ENCODE measurements around the gene USP53. TPM values are rescaled to one million over a fixed set of nuclear protein-coding genes. Genes with fewer than 3 reads are reported as not detected.

USP53 gene
- total RNA-seq, 1 donor from 2014 or later = 26.6 TPM

DNA sequence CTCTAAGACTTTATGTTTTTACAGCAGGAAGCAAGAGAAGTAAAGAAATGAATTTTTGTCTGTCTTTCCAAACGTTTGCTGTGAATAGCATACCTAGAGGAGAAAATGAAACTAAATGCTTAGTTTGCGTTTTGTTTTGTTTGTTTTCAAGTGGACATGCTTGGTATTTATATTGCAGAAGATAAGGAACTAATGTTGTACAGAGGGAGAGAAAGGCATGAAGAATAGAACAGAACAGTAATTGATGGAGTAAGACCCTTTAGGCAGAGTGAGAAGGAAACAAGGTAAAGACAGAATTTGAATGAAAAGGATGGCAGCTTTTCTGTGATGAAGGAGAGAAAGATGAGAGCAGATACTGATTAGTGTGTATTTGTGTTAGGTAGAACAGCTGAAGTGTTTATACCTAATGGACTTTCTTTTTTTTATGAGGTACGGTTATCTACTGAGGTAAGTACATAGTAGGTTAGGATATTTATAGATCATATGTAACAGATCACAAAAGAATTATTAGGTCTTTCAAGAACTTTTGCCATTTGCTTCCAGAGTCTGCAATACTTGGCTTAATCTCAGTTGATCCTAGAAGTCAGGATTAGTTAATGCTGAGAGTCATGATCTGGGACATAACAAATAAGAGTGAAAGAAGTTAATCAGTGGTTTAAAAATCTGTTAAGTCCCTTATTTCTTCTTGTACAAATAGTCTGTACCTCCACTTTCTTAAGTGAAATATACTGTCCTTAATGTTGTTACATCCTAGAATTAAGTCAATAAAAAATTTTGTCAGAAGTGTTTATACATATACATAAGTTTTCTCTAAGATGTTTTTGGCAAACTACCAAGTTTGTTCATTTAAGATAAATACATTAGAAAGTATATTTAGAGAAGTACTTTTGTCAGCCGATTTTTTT is 72.6 kb downstream of the USP53 start:
- Histone ChIP-seq H3K4me3 (ENCODE audit: low read depth, low read length) (no peak overlapping the region), H3K36me3 (ENCODE audit: control insufficient read depth, insufficient read depth, low read length) (no peaks in the 10 kb centered on the region), H3K27me3 (ENCODE audit: control insufficient read depth, insufficient read depth, low read length) (no peaks in the 10 kb centered on the region)
- FAIRE-seq (no peak), DNase-seq (ENCODE audit: low read depth) (peak; percentile 46)
- TF ChIP-seq, protein P1, sequence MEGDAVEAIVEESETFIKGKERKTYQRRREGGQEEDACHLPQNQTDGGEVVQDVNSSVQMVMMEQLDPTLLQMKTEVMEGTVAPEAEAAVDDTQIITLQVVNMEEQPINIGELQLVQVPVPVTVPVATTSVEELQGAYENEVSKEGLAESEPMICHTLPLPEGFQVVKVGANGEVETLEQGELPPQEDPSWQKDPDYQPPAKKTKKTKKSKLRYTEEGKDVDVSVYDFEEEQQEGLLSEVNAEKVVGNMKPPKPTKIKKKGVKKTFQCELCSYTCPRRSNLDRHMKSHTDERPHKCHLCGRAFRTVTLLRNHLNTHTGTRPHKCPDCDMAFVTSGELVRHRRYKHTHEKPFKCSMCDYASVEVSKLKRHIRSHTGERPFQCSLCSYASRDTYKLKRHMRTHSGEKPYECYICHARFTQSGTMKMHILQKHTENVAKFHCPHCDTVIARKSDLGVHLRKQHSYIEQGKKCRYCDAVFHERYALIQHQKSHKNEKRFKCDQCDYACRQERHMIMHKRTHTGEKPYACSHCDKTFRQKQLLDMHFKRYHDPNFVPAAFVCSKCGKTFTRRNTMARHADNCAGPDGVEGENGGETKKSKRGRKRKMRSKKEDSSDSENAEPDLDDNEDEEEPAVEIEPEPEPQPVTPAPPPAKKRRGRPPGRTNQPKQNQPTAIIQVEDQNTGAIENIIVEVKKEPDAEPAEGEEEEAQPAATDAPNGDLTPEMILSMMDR (IDR thresholded peaks at IDR 0.05; ENCODE audit: insufficient read depth, low read length, severe bottlenecking) = no peak

DNA sequence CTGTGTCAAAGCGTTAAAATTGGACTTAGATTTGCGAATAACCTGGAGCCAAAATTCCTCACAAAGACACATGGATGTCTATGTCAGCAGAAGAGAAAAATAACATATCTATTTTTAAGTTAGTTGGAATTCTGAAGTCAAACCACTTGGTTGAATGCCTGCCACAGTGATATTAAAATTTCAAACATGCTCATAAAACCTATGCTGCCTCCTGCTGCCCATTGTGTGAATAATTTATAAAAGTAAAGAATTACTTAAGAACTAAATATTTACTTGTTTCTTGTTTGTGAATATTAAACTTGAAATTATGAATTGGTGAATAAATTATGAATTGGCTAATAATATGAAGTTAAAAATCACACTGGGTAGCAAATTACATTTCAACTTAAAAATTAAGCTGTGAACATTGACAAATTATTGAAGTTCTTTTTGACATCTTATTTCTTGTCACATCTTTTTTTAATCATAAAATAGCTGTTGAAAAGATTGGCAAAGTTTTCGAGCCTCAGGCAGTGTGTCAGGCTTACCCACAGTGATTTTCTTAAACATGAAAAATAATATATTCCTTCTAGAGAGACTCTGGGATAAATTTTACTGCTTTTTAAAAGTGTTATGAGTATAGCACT is 74.0 kb downstream of the USP53 start:
- DNase-seq (ENCODE audit: low read depth) = peak; percentile 69
- TF ChIP-seq, protein P1 (IDR thresholded peaks at IDR 0.05; ENCODE audit: insufficient read depth, low read length, severe bottlenecking) = peak; percentile 42
- Histone ChIP-seq H3K36me3 (ENCODE audit: control insufficient read depth, insufficient read depth, low read length) (no peaks in the 10 kb centered on the region), H3K27me3 (ENCODE audit: control insufficient read depth, insufficient read depth, low read length) (no peaks in the 10 kb centered on the region), H3K4me3 (ENCODE audit: low read depth, low read length) (no peak overlapping the region)
- FAIRE-seq = no peak

DNA sequence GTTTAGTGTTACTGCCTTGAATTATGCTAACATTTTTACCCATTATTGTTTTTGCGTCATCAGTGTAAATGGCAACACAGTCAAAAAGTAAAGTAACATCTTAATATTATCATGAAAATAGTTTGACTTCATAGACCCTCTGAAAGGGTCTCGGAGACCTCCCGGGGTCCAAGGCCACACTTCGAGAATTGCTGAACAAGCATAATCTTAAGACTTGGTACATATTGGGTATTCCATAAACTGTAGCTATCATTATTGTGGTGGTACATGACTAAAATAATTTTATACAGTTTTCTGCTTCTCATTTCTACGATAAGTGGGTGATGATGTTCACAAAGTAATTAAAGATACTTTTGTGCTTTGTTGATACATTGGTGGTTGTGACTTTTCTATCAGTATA is 76.8 kb downstream of the USP53 start:
- no peak overlapping the region for H3K4me3 ChIP-seq (ENCODE audit: low read depth, low read length)
- peaks cover 2% of the 10 kb centered on the region for H3K36me3 ChIP-seq (ENCODE audit: control insufficient read depth, insufficient read depth, low read length)
- DNase-seq (ENCODE audit: low read depth) (no peak), FAIRE-seq (no peak)
- no peaks in the 10 kb centered on the region for H3K27me3 ChIP-seq (ENCODE audit: control insufficient read depth, insufficient read depth, low read length)
- TF ChIP-seq, protein P1 (IDR thresholded peaks at IDR 0.05; ENCODE audit: insufficient read depth, low read length, severe bottlenecking) = no peak

DNA sequence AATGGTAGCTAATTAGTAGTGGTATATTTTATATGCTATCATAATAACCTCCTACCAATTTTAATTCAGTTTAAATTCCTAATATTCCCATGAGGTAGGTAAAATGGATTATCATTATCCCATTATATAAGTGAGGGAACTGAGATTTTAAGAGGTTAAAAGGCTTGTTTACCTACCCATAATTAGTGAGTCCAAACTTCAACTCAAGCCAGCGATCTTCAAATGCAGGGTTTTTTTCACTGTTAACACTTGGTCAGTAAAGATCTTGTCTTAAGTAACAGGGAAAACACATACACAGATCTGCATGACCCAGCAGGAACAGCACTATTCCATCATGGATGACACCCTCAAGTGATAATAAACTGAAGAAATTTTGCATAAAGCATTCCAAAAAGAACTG is 78.1 kb downstream of the USP53 start:
- FAIRE-seq = no peak
- Histone ChIP-seq H3K36me3 (ENCODE audit: control insufficient read depth, insufficient read depth, low read length) (peaks cover 2% of the 10 kb centered on the region), H3K4me3 (ENCODE audit: low read depth, low read length) (no peak overlapping the region), H3K27me3 (ENCODE audit: control insufficient read depth, insufficient read depth, low read length) (no peaks in the 10 kb centered on the region)
- no peak for DNase-seq (ENCODE audit: low read depth)
- TF ChIP-seq, protein P1 (IDR thresholded peaks at IDR 0.05; ENCODE audit: insufficient read depth, low read length, severe bottlenecking) = no peak

DNA sequence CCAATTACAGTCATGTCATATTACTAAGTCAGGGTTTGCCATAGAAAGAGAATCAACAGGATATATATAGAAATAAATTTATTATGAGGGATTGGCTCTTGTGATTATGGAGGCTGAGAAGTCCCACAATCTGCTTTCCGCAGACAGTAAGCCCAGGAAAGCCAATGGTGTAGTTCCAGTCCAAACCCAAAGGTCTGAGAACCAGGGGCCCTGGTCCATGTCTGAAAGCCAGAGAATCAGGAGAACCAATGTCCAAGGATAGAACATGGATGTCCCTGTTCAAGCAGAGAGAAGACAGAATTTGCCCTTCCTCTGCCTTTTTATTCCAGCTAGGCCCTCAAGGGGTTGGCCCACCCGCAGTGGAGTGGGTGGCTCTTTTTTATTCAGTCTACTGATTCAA is 83.8 kb downstream of the USP53 start:
- DNase-seq (ENCODE audit: low read depth) (no peak), FAIRE-seq (no peak)
- TF ChIP-seq, protein P1 (IDR thresholded peaks at IDR 0.05; ENCODE audit: insufficient read depth, low read length, severe bottlenecking) = no peak
- Histone ChIP-seq H3K4me3 (ENCODE audit: low read depth, low read length) (no peak overlapping the region), H3K27me3 (ENCODE audit: control insufficient read depth, insufficient read depth, low read length) (no peaks in the 10 kb centered on the region), H3K36me3 (ENCODE audit: control insufficient read depth, insufficient read depth, low read length) (peaks cover 3% of the 10 kb centered on the region)

All from bronchial epithelial cell (primary cell).